KMS-11 (cell line): ENCODE results near the gene PPIF.

Experiments
- H2AFZ ChIP-seq: fragments of 200-600 bp; sonication (generic); 2 replicates; pipeline ENCODE4 v1.6.1; 2016; ENCODE audit warnings: antibody characterized with exemption, mixed run types, low read depth
- H3K27ac ChIP-seq: fragments of 200-600 bp; sonication (generic); 2 replicates; pipeline ENCODE4 v1.6.1; 2016; ENCODE audit warnings: mild to moderate bottlenecking, mixed run types
- H3K27me3 ChIP-seq: fragments of 200-600 bp; sonication (generic); 2 replicates; pipeline ENCODE4 v1.6.1; 2017; ENCODE audit warnings: mild to moderate bottlenecking, low read depth, mixed run types, moderate library complexity; ENCODE audit not compliant: insufficient read depth
- H3K36me3 ChIP-seq: fragments of 200-600 bp; sonication (generic); 2 replicates; pipeline ENCODE4 v1.6.1; 2017; ENCODE audit warnings: mild to moderate bottlenecking, mixed run types; ENCODE audit not compliant: insufficient read depth
- H3K4me1 ChIP-seq: fragments of 200-600 bp; sonication (generic); 2 replicates; pipeline ENCODE4 v1.6.1; 2016; ENCODE audit warnings: mild to moderate bottlenecking, low read depth, mixed run types; ENCODE audit not compliant: poor library complexity, severe bottlenecking
- H3K4me2 ChIP-seq: fragments of 200-600 bp; sonication (generic); 2 replicates; pipeline ENCODE4 v1.7.0; 2016; ENCODE audit warnings: mild to moderate bottlenecking, mixed run types
- H3K4me3 ChIP-seq: fragments of 200-600 bp; sonication (generic); IDR thresholded peaks from 2 replicates; pipeline ENCODE4 v1.6.1; 2017; ENCODE audit warnings: low read depth, low read length, mixed read lengths; ENCODE audit not compliant: insufficient read depth
- H3K79me2 ChIP-seq: fragments of 200-600 bp; sonication (generic); 2 replicates; pipeline ENCODE4 v1.6.1; 2016; ENCODE audit warnings: low read depth, mixed run types; ENCODE audit not compliant: insufficient read depth
- H3K9ac ChIP-seq: fragments of 200-600 bp; sonication (generic); 2 replicates; pipeline ENCODE4 v1.6.1; 2016; ENCODE audit warnings: mild to moderate bottlenecking, mixed run types
- H4K20me1 ChIP-seq: fragments of 200-600 bp; sonication (generic); 2 replicates; pipeline ENCODE4 v1.6.1; 2016; ENCODE audit warnings: mild to moderate bottlenecking, mixed run types; ENCODE audit not compliant: insufficient read depth
- TF ChIP-seq, protein P1 (sequence below): fragments of 200-600 bp; sonication (generic); conservative IDR thresholded peaks from 2 replicates; pipeline ENCODE4 v1.6.1; 2017; ENCODE audit warnings: low read depth, mild to moderate bottlenecking, antibody characterized with exemption, low read length, moderate library complexity, mixed read lengths

Gene PPIF

DNA sequence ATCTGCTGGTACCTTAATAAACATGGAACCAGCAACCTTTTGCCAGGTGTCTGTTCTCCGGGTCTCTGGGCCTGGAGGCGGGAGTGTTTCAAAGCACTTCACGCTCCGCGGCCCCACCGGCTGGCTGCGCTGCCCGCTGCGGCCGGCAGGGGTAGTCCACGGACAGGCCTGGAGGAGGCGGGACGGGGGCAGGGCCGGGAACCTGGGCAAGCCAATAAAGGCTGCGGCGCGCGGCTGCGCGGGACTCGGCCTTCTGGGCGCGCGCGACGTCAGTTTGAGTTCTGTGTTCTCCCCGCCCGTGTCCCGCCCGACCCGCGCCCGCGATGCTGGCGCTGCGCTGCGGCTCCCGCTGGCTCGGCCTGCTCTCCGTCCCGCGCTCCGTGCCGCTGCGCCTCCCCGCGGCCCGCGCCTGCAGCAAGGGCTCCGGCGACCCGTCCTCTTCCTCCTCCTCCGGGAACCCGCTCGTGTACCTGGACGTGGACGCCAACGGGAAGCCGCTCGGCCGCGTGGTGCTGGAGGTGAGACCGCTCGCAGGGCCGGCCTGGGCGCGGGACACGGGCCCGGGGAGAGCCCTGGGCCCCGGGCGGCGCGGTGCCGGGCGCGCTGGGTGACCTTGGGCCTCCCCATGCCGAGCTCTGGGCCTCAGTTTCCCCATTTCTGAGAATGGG lies at the start of gene PPIF:
TSS of gene PPIF (plus strand) at position 244 of the 668 bp plus-strand sequence. CDS start at position 324, 80 bp downstream.
- H3K4me3 ChIP-seq, result no peak within 1 kb of the TSS

DNA sequence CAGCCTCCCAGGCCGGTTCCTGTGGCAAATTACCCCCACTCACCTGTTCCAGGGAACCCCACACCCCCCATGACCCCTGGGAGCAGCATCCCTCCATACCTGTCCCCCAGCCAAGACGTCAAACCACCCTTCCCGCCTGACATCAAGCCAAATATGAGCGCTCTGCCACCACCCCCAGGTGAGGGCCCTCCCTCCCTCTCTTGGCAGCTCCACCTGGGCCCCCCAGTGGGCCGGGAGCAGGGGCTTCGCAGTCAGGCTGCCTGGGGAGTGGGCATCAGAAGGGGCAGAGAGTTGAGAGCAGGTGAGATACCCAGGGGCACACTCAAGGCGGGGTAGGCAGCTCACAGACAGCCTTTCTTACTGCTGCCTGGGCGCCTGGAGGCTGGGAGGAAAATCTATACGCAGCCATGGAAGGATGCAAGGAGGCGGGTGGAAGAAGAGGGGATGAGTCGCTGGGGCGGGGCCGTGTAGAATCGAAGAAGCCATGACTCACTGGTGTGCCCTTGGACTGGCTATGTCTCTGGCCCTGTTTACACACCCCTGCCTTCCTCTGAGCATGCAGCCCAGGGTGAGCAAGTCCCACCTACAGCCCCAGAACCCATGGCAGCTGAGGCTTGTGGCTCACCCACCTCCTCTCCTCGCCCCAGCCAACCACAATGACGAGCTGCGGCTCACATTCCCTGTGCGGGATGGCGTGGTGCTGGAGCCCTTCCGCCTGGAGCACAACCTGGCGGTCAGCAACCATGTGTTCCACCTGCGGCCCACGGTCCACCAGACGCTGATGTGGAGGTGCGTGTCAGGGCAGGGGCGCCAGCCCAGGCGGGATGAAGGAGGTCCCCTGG lies 48.6 kb upstream of the PPIF start:
- Histone ChIP-seq H4K20me1 (no peaks in the 10 kb centered on the region), H2AFZ (no peak overlapping the region), H3K4me1 (no peaks in the 10 kb centered on the region), H3K27ac (no peak overlapping the region), H3K27me3 (no peaks in the 10 kb centered on the region), H3K4me3 (no peak overlapping the region), H3K4me2 (no peak overlapping the region), H3K36me3 (peaks cover 7% of the 10 kb centered on the region; the same call in 1 of the 2 replicates), H3K9ac (no peak overlapping the region), H3K79me2 (no peaks in the 10 kb centered on the region)
- TF ChIP-seq, protein P1, sequence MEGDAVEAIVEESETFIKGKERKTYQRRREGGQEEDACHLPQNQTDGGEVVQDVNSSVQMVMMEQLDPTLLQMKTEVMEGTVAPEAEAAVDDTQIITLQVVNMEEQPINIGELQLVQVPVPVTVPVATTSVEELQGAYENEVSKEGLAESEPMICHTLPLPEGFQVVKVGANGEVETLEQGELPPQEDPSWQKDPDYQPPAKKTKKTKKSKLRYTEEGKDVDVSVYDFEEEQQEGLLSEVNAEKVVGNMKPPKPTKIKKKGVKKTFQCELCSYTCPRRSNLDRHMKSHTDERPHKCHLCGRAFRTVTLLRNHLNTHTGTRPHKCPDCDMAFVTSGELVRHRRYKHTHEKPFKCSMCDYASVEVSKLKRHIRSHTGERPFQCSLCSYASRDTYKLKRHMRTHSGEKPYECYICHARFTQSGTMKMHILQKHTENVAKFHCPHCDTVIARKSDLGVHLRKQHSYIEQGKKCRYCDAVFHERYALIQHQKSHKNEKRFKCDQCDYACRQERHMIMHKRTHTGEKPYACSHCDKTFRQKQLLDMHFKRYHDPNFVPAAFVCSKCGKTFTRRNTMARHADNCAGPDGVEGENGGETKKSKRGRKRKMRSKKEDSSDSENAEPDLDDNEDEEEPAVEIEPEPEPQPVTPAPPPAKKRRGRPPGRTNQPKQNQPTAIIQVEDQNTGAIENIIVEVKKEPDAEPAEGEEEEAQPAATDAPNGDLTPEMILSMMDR, result no peak

More for the DNA sequence above, at the start of gene PPIF:
- Histone ChIP-seq H3K79me2 (peaks cover 42% of the 10 kb centered on the region), H2AFZ (peak within 1 kb of the TSS; percentile 41), H3K36me3 (peaks cover 22% of the 10 kb centered on the region; the same call in 1 of the 2 replicates), H3K9ac (peak within 1 kb of the TSS; percentile 100), H3K4me1 (peaks cover 45% of the 10 kb centered on the region), H3K4me2 (peak within 1 kb of the TSS; percentile 100), H3K27ac (peak within 1 kb of the TSS; percentile 97), H3K27me3 (no peaks in the 10 kb centered on the region), H4K20me1 (peaks cover 15% of the 10 kb centered on the region)
- TF ChIP-seq, protein P1, result peak; percentile 82

DNA sequence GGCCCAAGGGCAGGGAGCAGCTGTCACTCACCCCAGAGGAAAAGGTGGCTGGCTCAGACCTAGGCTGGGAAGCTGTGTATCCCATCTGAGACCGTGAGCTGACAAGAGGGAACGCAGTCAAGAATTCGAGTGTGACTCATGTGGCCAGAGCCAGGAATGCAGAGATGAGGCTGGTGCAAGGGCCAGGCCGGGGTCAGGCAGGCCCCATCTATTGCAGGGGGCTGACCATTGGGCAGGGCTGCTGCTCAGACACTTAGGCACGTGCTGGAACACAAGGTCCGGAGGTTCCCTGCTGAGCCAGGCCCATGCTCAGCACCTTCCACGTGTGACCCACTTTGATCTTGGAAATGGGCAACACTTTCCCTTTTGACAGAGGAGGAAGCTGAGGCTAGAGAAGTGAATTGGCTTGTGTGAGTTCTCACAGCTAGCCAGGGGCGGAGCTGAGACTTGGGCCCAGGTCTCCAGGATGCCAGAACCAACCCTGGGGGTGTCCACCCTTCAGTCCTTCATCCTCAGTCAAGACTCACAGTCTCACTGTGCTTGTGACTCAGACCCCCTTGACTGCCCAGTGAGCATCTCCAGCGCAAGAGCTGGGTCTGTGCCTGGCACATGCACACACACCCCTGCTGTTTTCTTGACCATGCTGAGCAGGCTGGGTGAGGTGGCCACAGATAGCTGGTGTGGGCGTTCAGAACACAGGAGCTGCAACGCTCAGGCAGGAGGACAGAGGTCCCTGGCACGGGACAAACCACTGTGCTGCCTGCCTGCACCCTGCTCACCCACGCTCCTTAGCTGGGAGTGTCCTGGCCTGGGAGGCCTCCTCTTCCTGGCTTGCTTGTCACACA lies 47.6 kb upstream of the PPIF start:
- Histone ChIP-seq H3K9ac (no peak overlapping the region), H3K27me3 (no peaks in the 10 kb centered on the region), H3K4me2 (no peak overlapping the region), H3K4me3 (no peak overlapping the region), H2AFZ (no peak overlapping the region), H3K36me3 (peaks cover 7% of the 10 kb centered on the region; the same call in 1 of the 2 replicates), H4K20me1 (no peaks in the 10 kb centered on the region), H3K4me1 (no peaks in the 10 kb centered on the region), H3K27ac (no peak overlapping the region), H3K79me2 (no peaks in the 10 kb centered on the region)
- TF ChIP-seq, protein P1, result no peak

DNA sequence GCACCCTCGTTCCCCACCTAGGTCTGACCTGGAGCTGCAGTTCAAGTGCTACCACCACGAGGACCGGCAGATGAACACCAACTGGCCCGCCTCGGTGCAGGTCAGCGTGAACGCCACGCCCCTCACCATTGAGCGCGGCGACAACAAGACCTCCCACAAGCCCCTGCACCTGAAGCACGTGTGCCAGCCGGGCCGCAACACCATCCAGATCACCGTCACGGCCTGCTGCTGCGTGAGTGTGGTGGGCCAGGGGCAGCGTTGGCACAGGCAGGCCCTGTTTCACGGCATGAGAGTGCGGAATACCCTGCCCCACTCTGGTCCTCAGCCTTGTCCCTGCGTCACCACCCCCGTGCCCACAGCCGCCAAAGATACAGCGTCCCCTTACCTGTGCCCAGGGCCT lies 46.6 kb upstream of the PPIF start:
- no peak overlapping the region for H3K9ac ChIP-seq
- H2AFZ ChIP-seq, result no peak overlapping the region
- H3K4me3 ChIP-seq, result no peak overlapping the region
- H3K36me3 ChIP-seq, result peaks cover 3% of the 10 kb centered on the region; the same call in 1 of the 2 replicates
- no peaks in the 10 kb centered on the region for H3K4me1 ChIP-seq
- no peak overlapping the region for H3K27ac ChIP-seq
- H3K79me2 ChIP-seq, result no peaks in the 10 kb centered on the region
- TF ChIP-seq, protein P1, result no peak
- no peaks in the 10 kb centered on the region for H3K27me3 ChIP-seq
- no peaks in the 10 kb centered on the region for H4K20me1 ChIP-seq
- H3K4me2 ChIP-seq, result no peak overlapping the region
